Islet precursor cell (in vitro differentiated cells): ENCODE data around the gene TWNK.
A peak's percentile ranks its signal among the peaks of the same experiment; 100 is the strongest.

ENCODE experiments used
- DNase-seq: peaks from one replicate; pipeline ENCODE4 v3.0.0-alpha.2; 2018

TWNK gene

DNA sequence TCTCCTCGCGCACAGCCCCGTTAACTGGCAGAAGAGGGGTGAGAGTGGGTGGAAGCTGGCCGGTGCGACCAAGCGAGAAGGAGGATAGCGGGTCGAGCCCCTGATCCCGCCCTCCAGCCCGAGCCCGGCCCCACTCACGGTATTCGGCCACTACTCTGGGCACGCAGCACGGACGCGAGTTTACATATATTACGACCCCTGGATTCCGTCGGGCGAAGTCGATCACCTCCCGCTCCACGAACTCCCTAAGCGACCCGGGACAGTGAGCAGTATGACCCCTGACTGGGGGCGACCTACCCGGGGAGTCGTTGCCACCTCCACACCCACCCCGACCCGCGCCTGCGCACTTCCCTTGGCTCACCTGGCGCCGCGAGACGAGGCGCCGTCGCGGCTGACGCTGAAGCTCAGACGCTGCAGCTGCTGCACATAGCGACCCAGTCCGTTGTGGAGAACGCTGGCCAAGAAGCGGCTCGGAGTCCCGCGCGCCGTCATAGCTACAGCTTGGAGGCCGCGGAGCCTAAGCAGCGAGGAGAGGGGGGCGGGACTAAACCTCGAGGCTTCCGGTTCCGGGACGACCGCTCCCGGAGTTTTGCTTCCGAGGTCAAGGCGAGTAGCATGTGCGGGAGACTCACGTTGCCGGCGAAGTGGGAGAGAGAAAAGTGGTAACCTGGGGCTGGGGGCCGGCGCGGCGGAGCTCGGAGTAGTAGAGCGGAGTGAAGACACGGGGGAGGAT lies at the start of gene TWNK, which contains the start of gene MRPL43:
TSS of gene TWNK (plus strand) at position 592 of the 733 bp plus-strand sequence. CDS start 668 bp downstream, outside the sequence.
TSS of gene MRPL43 (minus strand) at position 546 of the 733 bp plus-strand sequence. CDS start at position 492, 54 bp downstream.
- peak; percentile 91 for DNase-seq

DNA sequence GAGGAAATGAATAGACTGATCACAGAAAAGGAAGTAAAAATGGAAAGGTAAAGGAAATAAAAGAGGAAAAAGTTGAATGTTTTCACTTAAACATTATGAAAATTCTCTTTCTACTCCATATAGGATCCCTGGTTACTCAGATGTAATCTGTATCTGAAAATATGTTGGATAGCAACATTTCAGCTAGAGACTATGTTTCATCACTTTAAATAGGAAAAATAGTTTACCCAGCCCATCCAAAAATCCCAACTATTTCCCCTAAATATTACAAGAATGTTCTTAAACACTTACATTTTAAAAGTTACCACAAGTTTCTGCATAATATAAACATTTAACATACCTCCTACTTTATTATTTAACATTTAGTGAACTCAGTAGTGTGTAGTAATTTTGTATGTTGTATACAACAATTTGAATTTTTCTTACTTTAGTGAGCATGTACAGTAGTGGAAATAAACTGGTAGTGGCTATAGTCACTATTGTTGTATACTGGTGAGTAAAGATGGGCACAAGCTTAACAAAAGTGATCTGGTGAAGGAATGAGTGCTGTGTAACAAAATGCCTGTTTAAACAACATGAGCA lies 47.5 kb upstream of the TWNK start:
- no peak for DNase-seq

DNA sequence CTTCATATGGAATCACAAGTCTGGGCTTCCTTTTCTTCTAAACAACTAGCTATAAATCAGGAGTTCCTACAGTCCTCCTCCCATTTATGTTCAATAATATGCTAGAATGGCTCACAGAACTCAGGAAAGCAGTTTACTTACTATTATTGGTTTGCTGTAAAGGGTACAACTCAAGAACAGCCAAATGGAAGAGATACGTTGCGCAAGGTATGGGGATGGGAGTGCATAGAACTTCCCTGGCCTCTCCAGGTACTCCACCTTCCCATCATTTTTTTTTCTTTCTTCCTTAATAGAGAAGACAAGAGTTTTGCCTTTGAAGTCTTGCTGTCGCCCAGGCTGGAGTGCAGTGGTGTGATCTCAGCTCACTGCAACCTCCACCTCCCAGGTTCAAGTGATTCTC lies 45.1 kb upstream of the TWNK start:
- no peak for DNase-seq

DNA sequence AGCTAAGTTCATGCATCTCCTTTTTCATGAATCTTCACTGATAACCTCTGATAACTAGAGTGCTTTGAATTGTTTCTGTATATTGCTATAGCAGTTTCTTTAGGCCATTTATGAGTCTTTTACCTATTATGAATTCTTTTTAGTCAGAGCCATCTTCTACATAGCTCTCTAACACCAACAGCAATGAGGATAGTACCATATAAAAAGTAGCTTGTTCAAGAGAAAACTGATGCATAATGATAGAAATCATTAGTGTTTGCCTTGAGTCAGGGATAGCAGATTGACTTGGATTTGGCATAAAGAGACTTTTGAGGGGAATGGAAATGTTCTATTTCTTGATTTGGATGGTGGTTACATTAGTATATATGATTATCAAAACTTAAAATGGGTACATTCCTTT lies 43.8 kb upstream of the TWNK start:
- DNase-seq: no peak

DNA sequence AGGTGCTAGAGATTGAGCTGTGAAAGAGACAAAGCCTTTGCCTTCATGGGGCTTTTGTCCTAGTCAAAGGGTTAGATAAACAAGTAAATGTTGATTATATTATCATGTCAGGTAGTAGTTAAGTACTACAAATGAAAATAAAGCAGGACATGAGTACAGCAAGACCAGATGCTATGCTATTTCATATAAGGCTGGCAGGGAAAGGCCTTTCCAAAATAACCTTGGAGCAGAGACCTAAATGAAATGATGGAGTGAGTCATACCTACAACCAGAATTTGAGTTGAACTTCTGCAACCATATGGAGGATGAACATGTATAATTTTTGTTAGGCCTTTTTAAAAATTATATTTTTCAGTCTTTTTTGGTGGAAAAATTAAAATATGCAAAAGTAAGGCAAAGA lies 41.6 kb upstream of the TWNK start:
- DNase-seq: no peak

DNA sequence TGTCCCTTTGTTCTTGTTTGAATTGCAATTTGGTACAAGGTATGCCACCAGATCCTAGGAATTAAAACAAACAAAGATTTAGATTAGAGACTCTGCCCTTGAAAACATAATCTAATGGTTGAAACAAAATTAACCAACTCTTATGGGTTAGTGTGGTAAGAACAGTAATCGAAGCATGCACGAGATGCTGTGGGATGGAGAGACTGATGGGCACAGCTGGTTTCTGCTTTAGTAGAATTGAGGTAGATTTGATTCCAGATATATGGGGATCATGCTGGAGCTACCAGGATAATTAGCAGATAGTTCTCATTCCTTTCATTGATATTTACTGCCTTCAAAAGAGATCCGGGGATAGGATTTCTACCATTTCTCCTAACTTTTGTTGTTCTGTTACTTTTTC lies 38.4 kb upstream of the TWNK start:
- no peak for DNase-seq

DNA sequence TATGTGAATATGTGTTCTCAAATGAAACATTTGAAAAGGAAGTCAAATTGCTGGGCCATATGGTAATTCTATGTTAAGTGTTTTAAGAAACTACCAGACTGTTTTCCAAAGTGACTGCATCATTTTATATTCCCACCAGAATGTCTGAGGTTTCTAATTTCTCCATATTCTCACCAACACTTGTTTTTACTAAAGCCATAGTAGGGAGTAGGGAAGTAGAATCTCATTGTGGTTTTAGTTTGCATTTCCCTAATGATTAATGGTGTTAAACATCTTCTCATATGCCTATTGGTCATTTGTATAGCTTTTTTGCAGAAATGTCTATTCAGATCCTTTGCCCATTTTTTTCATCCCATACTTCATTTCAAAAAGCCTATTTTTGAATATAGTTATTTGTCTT lies 27.1 kb upstream of the TWNK start:
- DNase-seq: no peak

DNA sequence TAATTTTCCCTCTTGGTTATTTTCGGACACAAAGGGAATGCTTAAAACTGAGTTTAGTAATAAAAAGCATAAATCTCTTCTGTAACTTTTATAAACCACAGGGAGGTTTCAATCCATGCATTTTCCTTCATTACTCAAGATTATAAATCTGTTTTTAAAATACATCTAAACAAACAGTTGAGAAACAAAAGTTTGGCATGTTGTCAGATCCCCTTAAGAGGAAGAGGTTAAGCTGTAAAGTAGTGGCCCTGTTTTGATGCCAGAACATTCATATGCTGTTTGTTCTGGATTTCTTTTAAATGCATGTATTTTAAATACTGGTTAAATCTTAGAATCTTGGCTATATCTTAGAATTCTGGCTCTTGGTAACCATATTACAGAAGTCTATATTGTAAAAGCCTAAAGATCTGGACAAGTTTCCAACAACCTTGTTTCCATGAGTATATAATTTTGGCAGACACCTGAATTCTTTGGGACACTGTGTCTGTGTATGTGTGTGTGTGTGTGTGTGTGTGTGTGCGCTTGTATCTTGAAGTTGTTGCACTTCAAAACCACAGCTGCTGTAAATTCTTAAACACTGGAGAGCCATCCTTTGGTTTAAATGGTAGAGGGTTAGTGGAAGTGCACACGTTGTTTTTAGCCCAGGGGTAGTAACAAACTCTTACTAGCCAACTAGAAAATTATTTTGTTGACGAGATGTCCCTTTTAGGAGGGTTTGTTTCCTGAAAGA lies 24.8 kb upstream of the TWNK start:
- no peak for DNase-seq

DNA sequence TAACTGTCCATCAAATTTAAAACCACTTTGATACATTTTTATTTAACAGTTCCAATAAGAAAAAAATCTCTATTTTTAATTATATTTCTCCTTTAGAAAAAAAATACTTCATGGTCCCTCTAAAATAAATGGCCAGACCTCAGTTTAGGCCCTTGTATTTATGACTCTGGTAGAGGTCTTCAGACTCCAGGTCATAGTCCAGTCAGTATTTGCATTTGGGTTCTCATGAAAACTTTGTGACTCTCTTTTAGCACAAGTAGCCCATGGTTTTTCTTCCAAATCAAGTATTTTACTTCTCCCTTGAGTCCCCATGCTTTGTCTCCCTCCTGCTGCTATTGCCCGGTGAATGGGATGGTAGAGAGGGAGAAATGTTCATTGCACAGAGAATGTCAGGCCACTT lies 23.5 kb upstream of the TWNK start:
- no peak for DNase-seq

DNA sequence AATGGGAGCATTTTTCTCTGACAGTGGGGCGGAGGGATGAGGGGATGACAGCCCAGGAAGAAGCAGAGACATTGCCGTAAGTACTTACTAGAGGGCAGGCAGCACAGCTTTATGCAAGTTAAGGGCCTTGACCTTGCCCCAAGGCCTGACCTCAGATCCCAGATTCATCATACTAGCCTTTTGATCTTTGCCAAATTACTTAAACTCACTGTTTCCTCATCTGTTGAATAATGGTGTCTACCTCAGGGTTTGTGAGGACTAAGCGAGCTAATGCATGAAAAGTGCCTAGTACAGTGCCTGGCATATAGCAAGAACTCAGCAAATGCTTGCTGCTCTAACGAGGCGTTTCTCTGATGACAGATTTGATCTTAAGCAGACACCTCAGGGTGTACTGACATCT lies 21.5 kb upstream of the TWNK start:
- DNase-seq: no peak

DNA sequence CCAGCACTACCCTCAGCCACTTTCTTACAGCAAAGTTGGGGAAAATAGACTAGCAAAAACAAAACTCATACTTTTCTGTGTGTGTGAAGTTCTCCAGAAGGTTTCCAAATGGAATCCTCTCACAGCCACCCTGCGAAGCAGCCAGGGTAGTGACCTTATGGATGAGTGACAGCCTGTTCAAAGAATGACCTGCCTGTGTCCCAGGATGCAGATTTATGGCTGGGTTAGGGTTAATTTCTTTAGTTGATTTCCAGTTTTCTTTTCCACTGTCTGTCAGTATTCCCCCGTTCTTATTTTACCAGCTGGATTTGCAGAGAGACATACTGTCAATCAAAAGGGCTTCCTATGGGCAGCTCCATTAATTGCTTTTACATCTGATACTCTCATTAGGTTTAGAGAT lies 20.5 kb upstream of the TWNK start:
- no peak for DNase-seq

DNA sequence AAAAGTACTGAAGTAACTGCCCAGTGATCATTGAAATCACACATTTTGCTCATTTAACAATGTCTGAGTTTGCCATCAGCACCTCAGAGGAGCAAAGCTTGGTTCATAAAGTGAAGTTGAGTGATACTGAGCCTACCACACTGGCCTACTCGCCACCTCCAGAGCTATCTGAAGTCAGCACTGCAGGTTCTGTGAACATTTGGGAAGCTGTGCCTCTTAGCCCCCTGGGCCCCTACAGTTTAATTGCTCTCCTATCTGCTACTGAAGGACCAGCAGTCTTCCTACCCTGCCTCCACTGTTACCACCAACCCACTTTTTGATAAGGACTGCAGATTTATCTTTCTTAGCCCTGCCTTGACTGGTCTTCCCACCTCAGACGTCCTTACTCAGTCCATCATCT lies 20.0 kb upstream of the TWNK start:
- DNase-seq: no peak

DNA sequence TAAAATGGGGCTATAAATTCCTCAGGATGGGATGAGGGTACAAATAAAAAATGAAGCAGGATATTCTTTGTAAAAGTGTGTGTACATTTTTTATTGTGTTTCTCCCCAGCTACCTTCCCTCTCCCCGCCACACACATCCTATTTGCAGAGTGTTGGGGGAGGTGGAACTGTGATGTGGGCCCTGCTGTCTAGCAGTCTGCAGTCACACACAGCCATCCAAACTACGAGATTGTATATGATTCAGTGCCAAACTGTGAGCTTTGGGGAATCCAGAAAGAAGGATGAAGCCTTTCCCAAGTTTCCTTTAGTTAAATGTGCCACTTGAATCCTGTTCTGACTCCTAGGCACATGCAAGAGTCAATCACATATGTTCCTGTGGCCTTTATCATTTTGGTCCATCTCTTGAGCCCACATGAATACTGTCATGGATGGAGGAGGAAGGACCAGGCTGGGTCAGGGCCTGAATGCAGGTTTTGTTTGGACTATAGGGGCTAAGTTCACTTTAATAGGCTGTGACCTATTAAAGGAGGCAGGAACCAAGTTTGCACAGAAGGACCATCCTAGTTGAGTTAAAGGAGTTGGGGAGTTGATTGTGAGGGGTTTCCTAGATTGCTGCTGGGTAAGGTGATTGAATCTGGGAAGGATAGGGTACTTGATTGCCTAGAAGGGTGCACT lies 19.1 kb upstream of the TWNK start:
- DNase-seq: no peak

DNA sequence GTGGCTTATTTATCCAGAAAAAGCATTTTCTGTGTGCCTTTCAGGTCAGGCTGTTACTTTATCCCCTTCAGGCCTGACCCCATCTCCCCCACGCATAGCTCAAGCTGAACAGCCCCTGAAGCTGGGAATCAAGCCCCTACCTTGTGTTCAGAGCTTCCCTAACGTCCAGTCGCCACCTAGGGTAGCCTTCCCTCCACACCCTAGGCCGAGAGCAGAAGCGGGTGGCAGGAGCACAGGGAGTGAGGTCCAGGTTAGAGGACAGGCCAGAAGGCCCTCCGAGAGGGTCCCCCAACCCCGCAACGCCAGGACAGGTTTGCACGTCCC lies 18.5 kb upstream of the TWNK start:
- DNase-seq: no peak

DNA sequence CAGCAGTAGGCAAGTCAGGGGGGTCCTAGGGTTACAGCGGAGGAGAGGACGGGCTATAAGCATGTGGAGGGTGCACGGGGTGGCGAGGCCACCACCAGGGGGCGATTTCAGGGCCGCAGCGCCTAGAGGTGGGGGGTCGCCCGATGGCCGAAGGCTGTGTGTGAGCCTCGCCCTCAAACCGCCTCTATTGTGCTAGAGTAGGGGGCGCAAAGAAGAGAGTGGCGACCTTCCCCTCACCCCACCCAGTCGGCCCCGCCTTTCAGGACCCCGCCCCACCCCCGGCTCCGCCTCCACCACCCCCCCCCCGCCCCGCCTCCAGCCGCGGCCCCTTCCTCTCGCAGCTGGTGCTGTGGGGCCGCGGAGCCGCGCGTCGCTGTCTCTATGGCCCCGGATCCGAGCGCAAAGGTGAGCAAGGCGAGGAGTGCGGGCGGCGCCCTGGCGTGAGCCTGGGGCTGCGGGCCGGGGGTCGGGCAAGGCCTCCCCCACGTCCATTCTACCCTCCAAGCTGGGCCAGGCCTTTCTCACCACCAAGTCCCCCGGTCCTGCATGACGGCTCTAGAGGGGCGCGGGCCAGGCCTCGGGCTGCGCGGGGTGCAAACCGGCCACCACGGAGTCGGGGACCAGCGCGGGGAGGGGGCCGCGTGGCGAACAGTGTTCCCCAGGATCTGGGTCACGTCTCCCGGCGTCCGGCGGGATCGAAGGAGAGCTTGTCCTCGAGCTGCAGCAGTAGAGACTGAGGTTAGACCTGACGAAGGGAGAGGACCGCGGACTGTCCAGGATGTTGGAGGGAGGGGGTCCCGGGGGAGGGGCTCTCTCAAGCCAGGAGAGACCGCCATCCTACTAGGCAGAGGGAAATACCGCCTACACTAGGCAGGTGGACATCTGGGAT lies 17.9 kb upstream of the TWNK start, which contains the start of gene SEMA4G:
TSS of gene SEMA4G (plus strand) at position 318 of the 889 bp plus-strand sequence. CDS start 3,409 bp downstream, outside the sequence.
- DNase-seq: peak; percentile 82

DNA sequence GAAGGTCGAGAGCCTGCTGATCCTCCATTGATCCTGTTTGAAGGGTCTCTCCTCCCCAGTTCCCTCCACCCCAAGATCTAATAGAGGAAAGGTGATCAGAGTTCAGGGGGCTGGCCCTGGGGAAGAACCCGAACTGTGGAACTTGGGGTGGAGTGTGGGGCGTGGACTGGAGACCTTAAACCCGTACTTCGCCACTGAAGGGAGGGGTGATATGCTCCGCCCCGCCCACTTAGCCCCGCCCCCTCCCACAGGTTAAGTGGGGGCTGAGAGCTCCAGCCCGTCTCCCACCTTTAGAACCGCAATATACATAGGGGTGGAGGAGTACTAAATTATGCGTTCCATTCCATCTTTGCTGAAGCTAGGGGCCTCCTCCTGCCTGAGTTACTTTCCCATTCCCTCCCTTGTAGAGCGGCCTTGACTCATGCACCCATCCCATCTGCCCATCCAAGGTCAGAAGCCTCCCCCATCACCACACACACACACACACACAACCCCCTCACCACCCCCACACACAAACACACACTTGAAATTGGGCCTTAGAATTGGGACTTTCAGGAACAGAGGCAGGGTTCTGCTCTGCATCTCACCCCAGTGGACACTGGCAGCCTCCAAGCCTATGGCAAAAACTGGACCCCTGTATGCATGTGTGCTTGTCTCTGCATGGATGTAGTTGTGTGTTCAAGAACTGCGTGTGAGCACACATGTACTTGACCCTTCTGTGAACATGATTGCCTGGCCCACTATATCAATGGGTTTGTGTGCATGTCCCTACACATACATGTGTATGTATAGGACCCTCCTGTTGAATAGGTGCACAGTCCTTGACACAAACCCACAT lies 17.0 kb upstream of the TWNK start:
- DNase-seq: no peak

DNA sequence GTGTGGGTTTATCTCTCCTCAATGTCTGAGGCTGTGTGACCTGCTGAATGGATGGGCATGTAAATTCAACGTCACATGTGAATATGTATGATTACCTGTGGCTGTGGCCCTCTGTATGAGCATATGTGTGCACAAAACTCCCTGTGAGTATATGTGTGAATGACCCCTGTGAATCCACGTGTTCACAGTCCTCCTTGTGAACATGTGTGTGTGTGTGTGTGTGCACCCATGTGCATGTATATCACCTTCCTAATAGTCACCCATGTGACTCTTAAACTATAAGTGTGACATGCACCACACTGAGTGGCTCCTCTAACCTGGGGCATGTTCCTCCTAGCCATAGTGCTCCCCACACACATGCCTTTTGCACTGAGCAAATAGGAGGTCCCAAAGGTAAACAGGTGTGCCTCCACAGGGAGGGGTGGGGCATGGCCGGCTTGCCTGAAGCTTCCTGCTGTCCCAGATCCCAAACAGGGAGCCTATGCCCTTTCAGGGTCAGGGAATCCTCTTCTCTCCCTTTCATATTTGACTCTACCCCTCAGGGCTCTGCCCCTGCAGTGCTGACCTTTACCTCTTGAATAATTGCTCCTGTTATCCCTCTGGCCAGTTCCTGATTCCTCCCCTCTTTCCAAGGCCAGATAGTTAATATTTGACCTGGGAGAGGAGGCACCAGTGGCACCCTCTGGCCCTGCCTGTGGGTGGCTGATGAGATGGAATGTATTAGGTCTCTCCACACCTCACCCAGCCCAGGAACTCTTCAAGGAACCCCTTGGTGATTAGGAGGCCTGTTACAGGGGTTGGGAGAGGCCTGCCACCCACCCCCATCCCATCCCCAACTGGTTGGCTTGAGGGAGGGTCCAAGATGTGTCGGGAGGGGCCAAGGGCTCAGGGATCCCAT lies 16.2 kb upstream of the TWNK start:
- peak; percentile 47 for DNase-seq

DNA sequence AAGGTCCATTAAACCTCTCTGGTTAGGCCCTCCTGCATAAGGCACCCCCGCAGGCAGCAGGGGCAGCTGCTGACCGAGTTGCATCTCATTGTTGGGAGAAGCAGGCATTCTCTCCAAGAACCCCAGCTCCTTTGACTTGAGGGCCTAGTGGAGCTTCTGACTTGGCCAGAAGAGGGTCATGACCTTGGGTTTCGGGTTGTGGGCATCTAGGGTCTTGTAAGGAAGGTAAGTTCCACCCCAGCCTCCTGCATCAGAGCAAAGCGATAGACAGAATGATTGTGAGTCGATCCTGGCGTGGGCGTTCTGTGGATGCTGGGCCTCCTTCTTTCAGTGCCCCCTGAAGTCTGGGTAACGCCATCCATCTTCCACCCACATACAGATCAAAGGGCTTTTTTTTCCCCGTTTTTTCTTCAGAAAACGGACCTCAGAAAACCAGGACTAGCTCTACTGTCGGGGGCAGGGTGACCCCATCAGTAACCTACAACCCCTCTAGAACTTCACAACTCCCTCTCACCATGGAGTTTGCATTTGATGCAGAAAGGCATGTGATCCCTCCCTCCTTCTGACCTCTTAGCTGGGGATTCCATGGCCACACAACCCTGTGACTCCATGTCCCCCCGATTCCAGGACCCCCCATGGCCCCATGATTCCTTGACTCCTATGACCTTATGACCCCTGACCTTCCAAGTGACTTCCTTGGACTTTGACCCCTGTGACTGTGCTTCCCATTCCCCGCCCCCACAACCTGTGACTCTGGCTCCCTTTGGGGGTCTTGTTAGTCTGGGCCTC lies 15.0 kb upstream of the TWNK start:
- DNase-seq: peak; percentile 32

DNA sequence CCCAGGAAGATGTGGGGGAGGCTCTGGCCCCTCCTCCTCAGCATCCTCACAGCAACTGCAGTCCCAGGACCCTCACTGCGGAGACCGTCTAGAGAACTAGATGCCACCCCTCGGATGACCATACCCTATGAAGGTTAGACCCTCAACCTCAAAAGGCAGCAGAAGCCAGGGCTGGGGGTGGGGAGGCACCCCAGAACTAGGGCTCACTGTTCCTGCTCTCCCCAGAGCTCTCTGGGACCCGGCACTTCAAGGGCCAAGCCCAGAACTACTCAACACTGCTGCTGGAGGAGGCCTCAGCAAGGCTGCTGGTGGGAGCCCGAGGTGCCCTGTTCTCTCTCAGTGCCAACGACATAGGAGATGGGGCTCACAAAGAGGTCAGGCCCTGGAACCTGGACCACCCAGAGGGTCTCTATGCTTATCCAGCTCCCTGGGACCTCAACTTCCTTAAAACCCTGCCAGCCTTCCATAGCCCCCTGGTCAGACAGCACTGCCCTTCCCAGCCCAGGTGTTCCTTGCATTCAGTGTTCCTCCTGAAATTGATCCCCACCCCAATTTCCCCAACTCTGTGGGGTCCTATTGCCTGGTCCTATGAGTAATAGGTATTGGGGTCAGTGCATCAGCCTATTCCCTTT lies 14.3 kb upstream of the TWNK start:
- DNase-seq: peak; percentile 45
